Left cardiac atrium (tissue), 4 donors: ENCODE measurements around the gene AGXT. TPM values are rescaled to one million over a fixed set of nuclear protein-coding genes. Genes with fewer than 3 reads are reported as not detected.
A peak's percentile ranks its signal among the peaks of the same experiment; 100 is the strongest.

Experiments used
- ATAC-seq, 2 donors: fragments of 200-7000 bp; cut with Tn5 transposase; one replicate each; pipeline ENCODE4 v1.9.1; 2020; ENCODE audit warnings: mild to moderate bottlenecking in 2 of 2, moderate library complexity in 2 of 2
- DNase-seq: peaks from one replicate; pipeline ENCODE4 v3.0.0-alpha.2; 2020
- intact Hi-C, 2 donors: fragments of 100-400 bp; cut with DNase I; formaldehyde crosslinking; loops; one replicate each; pipeline versions ENCODE4 v1.14.1 to v1.15.1; 2022 to 2023
- total RNA-seq, 2 donors: library from RNA; stranded (reverse); fragmentation: NEBNext Ultra II Directional; extraction: Animal tissue kit (Norgen Biotek cat#: 25700); gene quantifications; one replicate each; pipeline ENCODE4 v1.2.1, GENCODE V29; 2021
- donor health status: DM: no; HTN: yes; CAD: no.
- donor health status: DM: no; HTN: yes; CAD: no; lungs with severe emphysema.
- donor health status: DM: yes; HTN: yes; CAD: no.
- donor health status: Dilated cardiomyopathy.

AGXT gene
- total RNA-seq, 2 donors from 2014 or later: 0.24 to 0.29 TPM

- DNase-seq (peak; percentile 14), ATAC-seq (no peak)
- intact Hi-C loops: loop anchor here in 1 of 2 donors (10.0 kb wide), 1 partner anchor 76 kb away; the partner anchor contains the start of gene SNED1
Observed at GRCh38 chr2:240918258-240919091, 49.9 kb downstream of the AGXT start.

DNA sequence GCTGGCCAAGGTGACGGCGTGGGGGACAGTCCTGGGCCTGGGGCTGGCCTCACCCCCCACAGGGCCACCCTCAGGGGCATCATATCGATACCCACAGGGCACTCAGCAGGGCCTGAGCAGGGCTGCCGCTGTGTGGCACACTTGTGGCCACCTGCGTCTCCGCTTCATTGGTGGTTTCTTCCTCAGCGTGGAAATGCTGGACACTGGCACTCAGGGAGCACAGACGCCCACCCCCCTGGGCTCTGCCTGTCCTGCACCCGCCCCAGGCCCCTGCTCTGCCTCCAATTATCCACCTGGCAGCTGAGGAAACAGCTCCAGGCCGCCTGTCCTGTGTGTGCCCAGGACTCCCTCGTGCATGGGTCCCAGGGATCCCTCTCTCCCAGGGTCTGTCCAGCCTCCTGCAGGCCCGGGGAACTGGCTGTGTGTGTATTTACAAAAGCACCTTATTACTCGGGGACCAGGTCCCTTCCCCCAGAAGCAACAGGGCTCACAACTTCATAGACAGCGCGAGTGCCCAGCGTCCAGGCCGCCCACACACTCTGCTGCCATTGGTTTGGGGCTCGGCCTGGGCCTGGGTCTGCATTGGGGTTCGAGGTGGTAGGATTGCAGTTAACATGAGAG, 50.6 kb downstream of the AGXT start:
- DNase-seq (peak; percentile 15), ATAC-seq (no peak)
- intact Hi-C loops: loop anchor here in 1 of 2 donors (10.0 kb wide), 1 partner anchor 76 kb away; the partner anchor contains the start of gene SNED1

DNA sequence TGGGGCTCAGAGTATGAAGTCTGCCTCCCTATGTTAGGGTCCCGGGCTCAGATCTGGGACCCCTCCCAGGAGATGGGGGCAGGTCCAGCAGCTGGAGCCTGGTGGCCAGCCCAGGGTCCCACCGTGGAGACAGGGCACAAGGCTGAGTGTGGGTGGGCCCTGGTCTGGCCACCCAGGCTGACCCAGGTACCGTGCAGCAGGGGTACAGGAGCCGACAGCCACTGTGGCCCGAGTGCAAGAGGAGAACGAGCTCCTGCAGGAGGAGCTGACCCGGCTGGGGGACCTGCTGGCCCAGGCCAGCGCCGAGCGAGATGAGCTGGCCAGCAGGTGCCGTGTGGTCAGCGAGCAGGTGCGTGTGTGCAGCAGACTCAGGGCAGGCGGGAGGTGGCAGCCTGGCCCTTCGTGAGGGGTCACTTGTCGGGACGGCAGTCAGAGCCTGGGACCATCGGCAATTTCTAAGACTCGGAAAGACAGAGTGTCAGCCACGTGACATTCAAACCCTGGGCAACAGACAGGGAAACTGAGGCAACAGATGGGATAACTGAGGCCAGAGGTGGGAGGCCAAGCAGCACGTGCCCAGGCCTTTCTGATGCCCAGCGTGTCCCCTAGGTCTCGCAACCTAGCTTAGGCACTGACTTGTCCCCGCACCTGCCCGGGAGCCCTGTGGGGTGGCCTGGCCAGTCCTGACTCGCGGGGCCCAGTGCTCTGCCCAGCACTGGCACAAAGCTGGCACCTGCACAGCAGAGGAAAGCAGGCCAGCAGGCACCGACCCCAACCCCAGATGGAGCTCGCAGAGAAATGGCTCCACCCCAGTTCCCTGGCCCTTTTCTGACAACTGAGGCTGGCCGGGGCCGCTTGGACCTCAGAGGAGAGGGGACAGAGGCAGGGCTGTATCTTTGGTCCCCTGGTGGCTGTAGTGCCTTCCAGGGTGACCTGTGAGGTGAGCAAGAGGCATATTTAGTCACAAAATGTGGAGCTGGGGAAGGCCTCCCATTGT, 51.5 kb downstream of the AGXT start:
- intact Hi-C loops: loop anchor here in 1 of 2 donors (10.0 kb wide), 1 partner anchor 75 kb away; the partner anchor contains the start of gene SNED1
- DNase-seq (peak; percentile 14), ATAC-seq (no peak)

- intact Hi-C loops: no loop called here
- DNase-seq (peak; percentile 31), ATAC-seq (no peak)
Observed at GRCh38 chr2:240920783-240921231, 52.2 kb downstream of the AGXT start.

- DNase-seq (peak; percentile 77), ATAC-seq (peak; percentile 70 to 87)
- intact Hi-C loops: no loop called here
Observed at GRCh38 chr2:240921311-240921994, 52.8 kb downstream of the AGXT start.

DNA sequence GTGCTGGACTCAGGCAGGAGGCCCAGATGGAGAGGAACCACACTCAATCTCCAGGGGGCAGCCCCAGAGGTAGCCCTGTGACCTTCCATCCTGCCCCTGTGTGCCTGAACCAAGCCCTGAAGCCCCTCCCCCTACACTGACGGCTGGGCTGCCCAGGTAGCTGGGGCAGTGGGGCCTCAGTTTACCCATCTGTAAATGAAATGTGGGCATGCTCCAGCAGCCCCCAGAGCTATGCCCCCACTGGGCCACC, 53.3 kb downstream of the AGXT start:
- DNase-seq: no peak
- intact Hi-C loops: no loop called here
- ATAC-seq: no peak

- ATAC-seq (no peak), DNase-seq (no peak)
- intact Hi-C loops: no loop called here
Observed at GRCh38 chr2:240922245-240922981, 53.8 kb downstream of the AGXT start.

- intact Hi-C loops: no loop called here
- peak; percentile 20 for DNase-seq
- ATAC-seq: no peak
Observed at GRCh38 chr2:240922982-240923537, 54.4 kb downstream of the AGXT start.

DNA sequence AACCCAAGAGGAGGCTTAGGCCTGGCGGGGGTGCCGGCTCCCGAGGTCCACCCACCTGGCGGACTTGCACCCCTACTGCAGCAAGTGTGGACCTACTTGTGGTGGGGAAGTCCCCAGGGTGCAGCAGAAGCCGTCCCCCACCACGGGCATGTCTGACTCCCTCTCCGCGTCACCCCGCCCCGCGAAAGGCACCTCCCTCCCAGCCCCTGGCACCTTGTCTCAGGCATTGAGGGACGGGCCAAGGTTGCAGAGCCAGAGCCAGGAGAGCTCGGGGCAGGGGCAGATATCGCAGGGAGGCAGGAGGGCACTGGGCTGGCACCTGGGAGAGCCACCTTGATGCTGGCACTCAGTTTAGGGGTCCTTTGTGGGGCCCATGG, 56.6 kb downstream of the AGXT start:
- ATAC-seq (no peak), DNase-seq (peak; percentile 13)
- intact Hi-C loops: no loop called here

- intact Hi-C loops: no loop called here
- DNase-seq: peak; percentile 14
- no peak for ATAC-seq
Observed at GRCh38 chr2:240925568-240926515, 57.2 kb downstream of the AGXT start.

DNA sequence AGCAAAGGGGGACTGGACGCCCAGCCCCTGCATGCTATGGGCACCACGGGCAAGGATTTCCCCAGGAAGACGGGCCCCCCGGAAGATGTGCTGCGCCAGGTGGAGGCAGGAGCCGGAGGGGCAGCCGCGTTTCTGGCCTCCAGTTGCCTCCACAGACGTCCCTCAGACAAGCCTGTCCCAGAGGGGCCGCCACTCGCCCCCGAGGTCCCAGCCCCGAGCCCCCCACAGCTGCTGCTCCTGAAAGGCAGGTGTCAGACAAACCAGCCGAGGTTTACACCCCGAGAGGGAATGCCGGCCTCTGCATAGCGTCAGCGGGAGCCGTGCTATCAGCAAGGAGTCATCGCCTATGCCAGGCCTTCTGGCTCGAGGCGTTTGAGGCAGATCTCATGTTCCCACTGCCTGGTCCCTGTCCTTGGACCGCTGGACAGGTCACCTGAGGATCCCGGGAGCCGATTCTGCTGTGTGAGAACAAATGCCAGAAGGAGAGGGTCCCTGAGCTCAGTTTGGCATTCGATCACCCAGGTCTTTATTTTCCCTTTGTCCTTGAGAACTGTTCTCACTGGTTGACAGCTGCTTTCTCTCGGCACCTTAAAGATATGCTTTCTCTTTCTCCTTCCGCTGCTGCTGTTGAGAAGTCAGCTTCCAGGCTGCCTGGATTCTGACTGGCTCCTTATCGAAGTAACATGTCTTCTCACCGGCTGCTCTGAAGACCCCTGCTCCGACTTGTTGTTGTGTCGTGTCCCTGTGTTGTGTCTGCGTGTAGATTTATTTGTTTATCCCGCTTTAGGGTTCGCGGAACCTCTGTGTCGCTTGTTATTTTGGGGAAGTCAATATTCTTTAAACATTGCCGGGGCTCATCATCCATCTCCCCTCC, 58.1 kb downstream of the AGXT start:
- ATAC-seq (peak; percentile 55 to 60), DNase-seq (peak; percentile 51)
- intact Hi-C loops: no loop called here

GRCh38 chr2:240927390-240927781, 58.8 kb downstream of the AGXT start:
- ATAC-seq (no peak), DNase-seq (peak; percentile 8)
- intact Hi-C loops: no loop called here

- intact Hi-C loops: no loop called here
- DNase-seq (peak; percentile 20), ATAC-seq (no peak)
Observed at GRCh38 chr2:240928476-240929363, 60.1 kb downstream of the AGXT start.

DNA sequence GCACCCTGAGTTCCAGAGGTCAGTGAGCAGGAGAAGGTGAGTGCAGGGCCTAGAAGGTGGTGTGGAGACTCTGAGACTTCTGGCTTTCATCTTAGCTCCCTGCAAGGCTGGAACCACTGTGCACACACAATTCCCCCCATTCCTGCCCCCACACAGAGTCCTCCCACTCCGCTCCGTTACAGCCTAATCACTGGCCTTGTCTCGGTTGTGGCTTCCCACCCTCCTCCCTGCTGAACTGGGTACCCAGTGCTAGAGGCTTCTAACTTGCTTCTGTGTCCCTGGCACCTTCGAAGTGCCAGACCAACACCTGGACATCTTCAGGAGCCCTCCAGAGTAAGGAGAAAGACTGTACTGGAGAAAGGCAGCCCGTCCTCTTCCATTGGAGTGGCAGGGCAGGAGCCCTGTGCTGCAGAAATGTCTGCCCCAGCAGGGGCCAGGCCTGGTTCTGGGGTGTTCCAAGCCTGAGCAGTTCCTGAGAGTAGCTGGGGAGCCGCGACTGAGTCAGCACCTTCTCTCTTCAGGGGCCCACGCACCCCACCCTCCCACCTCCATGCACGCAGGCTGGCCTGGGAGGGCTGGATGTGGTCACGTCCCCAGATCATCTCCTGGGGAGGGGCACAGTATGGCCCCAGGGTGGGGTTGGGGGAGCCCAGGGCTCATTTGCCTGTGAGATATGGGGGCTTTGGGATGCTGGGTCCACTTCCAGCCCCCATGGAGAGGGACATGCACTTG, 60.9 kb downstream of the AGXT start:
- ATAC-seq: no peak
- intact Hi-C loops: no loop called here
- DNase-seq: peak; percentile 19
